Measurements from ENCODE around the gene APPBP2. TPM values are rescaled to one million over a fixed set of nuclear protein-coding genes. Genes with fewer than 3 reads are reported as not detected.

APPBP2 gene
- total and polyA plus RNA-seq, 2 donors (not counting 3 experiments of a cell fraction or from before 2014, with no cell fraction given), result 8.4 to 49.1 TPM

DNA sequence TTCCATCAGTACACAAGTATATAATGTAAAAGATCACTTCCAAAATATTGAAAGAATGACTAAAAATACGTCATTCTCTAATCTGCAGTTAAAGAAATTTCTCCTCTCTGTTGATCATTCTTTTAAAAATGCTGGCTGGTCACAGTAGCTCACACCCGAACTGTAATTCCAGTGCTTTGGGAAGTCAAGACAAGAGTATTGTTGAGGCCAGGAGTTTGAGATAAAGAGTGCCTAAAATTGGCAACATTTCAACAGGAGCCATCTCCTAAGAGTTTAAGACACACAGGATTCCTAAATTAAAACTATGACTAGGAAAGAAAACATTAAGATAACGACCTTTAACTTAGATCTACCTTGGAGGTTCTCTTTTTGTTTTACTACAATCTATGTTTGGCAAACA, 129.6 kb downstream of the APPBP2 start:
- Histone ChIP-seq H3K9me3 (replicated peaks; ENCODE audit: control insufficient read depth, insufficient read depth, low read length) (no peaks in the 10 kb centered on the region), H3K4me2 (ENCODE audit: insufficient read depth, low read length) (no peak overlapping the region), H3K4me1 (ENCODE audit: control insufficient read depth, extremely low read depth, insufficient read depth, low read length) (peaks cover 9% of the 10 kb centered on the region), H2AFZ (ENCODE audit: low read depth, low read length) (no peak overlapping the region), H3K9me1 (replicated peaks; ENCODE audit: control insufficient read depth, extremely low read depth, insufficient read depth, low read length) (no peaks in the 10 kb centered on the region), H4K20me1 (replicated peaks; ENCODE audit: control insufficient read depth, extremely low read depth, insufficient read depth, low read length) (no peaks in the 10 kb centered on the region), H3K4me3 (replicated peaks in 1 of 3; ENCODE audit: insufficient read depth in 1 of 3, low read depth in 1 of 3, low read length in 3 of 3) (no peak overlapping the region), H3K27ac (ENCODE audit: insufficient read depth, low read depth, low read length) (no peak overlapping the region), H3K27me3 (ENCODE audit: control insufficient read depth in 2 of 2, insufficient read depth in 2 of 2, low read length in 2 of 2) (no peaks in the 10 kb centered on the region), H3K79me2 (ENCODE audit: control insufficient read depth, insufficient read depth, low read length) (peaks cover 4% of the 10 kb centered on the region), H3K36me3 (ENCODE audit: control insufficient read depth in 2 of 2, extremely low read depth in 1 of 2, insufficient read depth in 2 of 2, low read length in 2 of 2) (no peaks in the 10 kb centered on the region), H3K9ac (replicated peaks; ENCODE audit: extremely low read depth, insufficient read depth, low read length) (no peak overlapping the region)
- dilution Hi-C loops (cut with MboI; ENCODE audit: extremely low pct_ligation_motif_present, low sequenced_read_pairs), result no loop called here
- DNase-seq (ENCODE audit: low read depth, low spot score) (no peak), FAIRE-seq (no peak)
- no TSS peak for BruUV-seq (replicated peaks)
- ChIA-PET CTCF (interaction anchor here (0.9 to 2.5 kb wide), 3 partner anchors 9 to 165 kb away, joined by 3 to 9 read pairs (median 7); no protein-coding TSS in a partner anchor), POLR2A (no interaction called here)
- no peak for TF ChIP-seq MYC (IDR thresholded peaks at IDR 0.05; ENCODE audit: low read depth, low read length)
- intact Hi-C loops (cut with micrococcal nuclease), result loop anchor here (10.0 kb wide), 1 partner anchor 252 kb away; the partner anchor contains the start of gene CA4

- BruUV-seq (replicated peaks), result no TSS peak
- Histone ChIP-seq H3K4me2 (ENCODE audit: insufficient read depth, low read length) (no peak overlapping the region), H3K79me2 (ENCODE audit: control insufficient read depth, insufficient read depth, low read length) (peaks cover 13% of the 10 kb centered on the region), H3K4me1 (ENCODE audit: control insufficient read depth, extremely low read depth, insufficient read depth, low read length) (peaks cover 12% of the 10 kb centered on the region), H3K9me3 (replicated peaks; ENCODE audit: control insufficient read depth, insufficient read depth, low read length) (no peaks in the 10 kb centered on the region), H3K9me1 (replicated peaks; ENCODE audit: control insufficient read depth, extremely low read depth, insufficient read depth, low read length) (no peaks in the 10 kb centered on the region), H3K36me3 (ENCODE audit: control insufficient read depth in 2 of 2, extremely low read depth in 1 of 2, insufficient read depth in 2 of 2, low read length in 2 of 2) (no peaks in the 10 kb centered on the region), H3K27ac (ENCODE audit: insufficient read depth, low read depth, low read length) (no peak overlapping the region), H4K20me1 (replicated peaks; ENCODE audit: control insufficient read depth, extremely low read depth, insufficient read depth, low read length) (no peaks in the 10 kb centered on the region), H3K9ac (replicated peaks; ENCODE audit: extremely low read depth, insufficient read depth, low read length) (no peak overlapping the region), H3K27me3 (ENCODE audit: control insufficient read depth in 2 of 2, insufficient read depth in 2 of 2, low read length in 2 of 2) (no peaks in the 10 kb centered on the region), H3K4me3 (replicated peaks in 1 of 3; ENCODE audit: insufficient read depth in 1 of 3, low read depth in 1 of 3, low read length in 3 of 3) (no peak overlapping the region), H2AFZ (ENCODE audit: low read depth, low read length) (no peak overlapping the region)
- intact Hi-C loops (cut with micrococcal nuclease) (loop anchor here (10.0 kb wide), 1 partner anchor 251 kb away; the partner anchor contains the start of gene CA4), dilution Hi-C loops (cut with MboI; ENCODE audit: extremely low pct_ligation_motif_present, low sequenced_read_pairs) (no loop called here)
- no peak for FAIRE-seq
- POLR2A ChIA-PET, result no interaction called here
- CTCF ChIA-PET, result interaction anchor here (0.9 to 1.6 kb wide), 2 partner anchors 25 to 164 kb away, joined by 3 to 7 read pairs; no protein-coding TSS in a partner anchor
- TF ChIP-seq GATA2 (IDR thresholded peaks at IDR 0.05; ENCODE audit: insufficient read depth, insufficient read length, low read depth, low read length) (no peak), MYC (IDR thresholded peaks at IDR 0.05; ENCODE audit: low read depth, low read length) (no peak), FOS (IDR thresholded peaks at IDR 0.05; ENCODE audit: borderline replicate concordance, insufficient read depth, low read length) (no peak), POLR2AphosphoS5 (IDR thresholded peaks at IDR 0.05; ENCODE audit: insufficient read depth, low read depth, low read length) (no peak), EZH2 (IDR thresholded peaks at IDR 0.05; ENCODE audit: borderline replicate concordance, low read depth, low read length, severe bottlenecking) (no peak), POLR2A (IDR thresholded peaks at IDR 0.05; ENCODE audit: low read depth, low read length) (no peak), JUN (IDR thresholded peaks at IDR 0.05; ENCODE audit: borderline replicate concordance, insufficient read depth, insufficient read length, low read depth) (no peak)
- TF ChIP-seq, protein P1, sequence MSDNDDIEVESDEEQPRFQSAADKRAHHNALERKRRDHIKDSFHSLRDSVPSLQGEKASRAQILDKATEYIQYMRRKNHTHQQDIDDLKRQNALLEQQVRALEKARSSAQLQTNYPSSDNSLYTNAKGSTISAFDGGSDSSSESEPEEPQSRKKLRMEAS (IDR thresholded peaks at IDR 0.05; ENCODE audit: insufficient read depth, insufficient read length), result no peak
- TF ChIP-seq, protein P2, sequence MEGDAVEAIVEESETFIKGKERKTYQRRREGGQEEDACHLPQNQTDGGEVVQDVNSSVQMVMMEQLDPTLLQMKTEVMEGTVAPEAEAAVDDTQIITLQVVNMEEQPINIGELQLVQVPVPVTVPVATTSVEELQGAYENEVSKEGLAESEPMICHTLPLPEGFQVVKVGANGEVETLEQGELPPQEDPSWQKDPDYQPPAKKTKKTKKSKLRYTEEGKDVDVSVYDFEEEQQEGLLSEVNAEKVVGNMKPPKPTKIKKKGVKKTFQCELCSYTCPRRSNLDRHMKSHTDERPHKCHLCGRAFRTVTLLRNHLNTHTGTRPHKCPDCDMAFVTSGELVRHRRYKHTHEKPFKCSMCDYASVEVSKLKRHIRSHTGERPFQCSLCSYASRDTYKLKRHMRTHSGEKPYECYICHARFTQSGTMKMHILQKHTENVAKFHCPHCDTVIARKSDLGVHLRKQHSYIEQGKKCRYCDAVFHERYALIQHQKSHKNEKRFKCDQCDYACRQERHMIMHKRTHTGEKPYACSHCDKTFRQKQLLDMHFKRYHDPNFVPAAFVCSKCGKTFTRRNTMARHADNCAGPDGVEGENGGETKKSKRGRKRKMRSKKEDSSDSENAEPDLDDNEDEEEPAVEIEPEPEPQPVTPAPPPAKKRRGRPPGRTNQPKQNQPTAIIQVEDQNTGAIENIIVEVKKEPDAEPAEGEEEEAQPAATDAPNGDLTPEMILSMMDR (IDR thresholded peaks at IDR 0.05; ENCODE audit: extremely low read depth in 1 of 2, insufficient read depth in 1 of 2, low read depth in 1 of 2, low read length in 2 of 2), result no peak
- DNase-seq (ENCODE audit: low read depth, low spot score), result no peak
Measured at GRCh38 chr17:60395508-60396065, 130.5 kb downstream of the APPBP2 start.
